GM10266 (cell line): ENCODE measurements around the gene ISM1.

Experiments
- DNase-seq: peaks from one replicate; pipeline ENCODE4 v3.0.0; 2012; ENCODE audit errors: extremely low spot score
- CTCF ChIP-seq: IDR thresholded peaks from 2 replicates; pipeline ENCODE4 v1.5.1; 2012; ENCODE audit warnings: mild to moderate bottlenecking, low read depth; ENCODE audit not compliant: control insufficient read depth, insufficient read depth; ENCODE audit errors: missing control alignments

The ISM1 gene

GRCh38 chr20:13338097-13338661, 117.1 kb downstream of the ISM1 start:
- TF ChIP-seq CTCF = no peak
- no peak for DNase-seq

- DNase-seq = no peak
- no peak for TF ChIP-seq CTCF
These were observed 117.9 kb downstream of the ISM1 start for GRCh38 chr20:13338999-13339411.

- no peak for TF ChIP-seq CTCF
- no peak for DNase-seq
These were observed 119.0 kb downstream of the ISM1 start for GRCh38 chr20:13340088-13340487.

- no peak for DNase-seq
- no peak for TF ChIP-seq CTCF
These were observed 120.8 kb downstream of the ISM1 start for GRCh38 chr20:13341737-13342393.

GRCh38 chr20:13342469-13343242, 121.6 kb downstream of the ISM1 start:
- DNase-seq = no peak
- no peak for TF ChIP-seq CTCF

- TF ChIP-seq CTCF = no peak
- no peak for DNase-seq
These were observed 123.6 kb downstream of the ISM1 start for GRCh38 chr20:13344671-13345070.

GRCh38 chr20:13348311-13349234, 127.5 kb downstream of the ISM1 start:
- TF ChIP-seq CTCF = no peak
- no peak for DNase-seq
